Mesenchymal stem cell (in vitro differentiated cells and primary cell): ENCODE data around the gene TCEAL9.

Experiments used
- DNase-seq: peaks from one replicate; pipeline ENCODE4 v3.0.0-alpha.2; 2013
- H2AFZ ChIP-seq: one replicate; pipeline ENCODE4 v1.6.1; 2013; ENCODE audit warnings: low read depth, mild to moderate bottlenecking, control low read depth, inconsistent platforms, low read length, moderate library complexity
- H2AK5ac ChIP-seq: 2 replicates; pipeline ENCODE4 v1.6.1; 2013; ENCODE audit warnings: low read length, moderate library complexity, mild to moderate bottlenecking, inconsistent platforms; ENCODE audit not compliant: severe bottlenecking
- H2BK120ac ChIP-seq: one replicate; pipeline ENCODE4 v1.6.1; 2013; ENCODE audit warnings: low read depth, mild to moderate bottlenecking, inconsistent platforms, low read length, moderate library complexity
- H2BK12ac ChIP-seq, 2 experiments: one replicate each; pipeline ENCODE4 v1.6.1; 2013; ENCODE audit warnings: inconsistent platforms in 2 of 2, low read length in 2 of 2, mild to moderate bottlenecking in 2 of 2, moderate library complexity in 2 of 2, control low read depth in 1 of 2
- H2BK15ac ChIP-seq: one replicate; pipeline ENCODE4 v1.6.1; 2013; ENCODE audit warnings: mild to moderate bottlenecking, low read depth, inconsistent platforms; ENCODE audit not compliant: poor library complexity, severe bottlenecking
- H2BK5ac ChIP-seq: 2 replicates; pipeline ENCODE4 v1.6.1; 2013; ENCODE audit warnings: low read depth, mild to moderate bottlenecking, low read length, control low read depth, inconsistent platforms; ENCODE audit not compliant: poor library complexity, severe bottlenecking
- H3K14ac ChIP-seq, 2 experiments: one replicate each; pipeline ENCODE4 v1.6.1; 2013; ENCODE audit warnings: inconsistent platforms in 2 of 2, low read length in 2 of 2, control low read depth in 1 of 2, mild to moderate bottlenecking in 1 of 2, moderate library complexity in 1 of 2
- H3K18ac ChIP-seq, 2 experiments: one replicate each; pipeline ENCODE4 v1.6.1; 2013; ENCODE audit warnings: inconsistent platforms in 2 of 2, low read length in 2 of 2, control low read depth in 1 of 2, low read depth in 1 of 2, mild to moderate bottlenecking in 1 of 2
- H3K23ac ChIP-seq, 2 experiments: one replicate each; pipeline ENCODE4 v1.6.1; 2013; ENCODE audit warnings: inconsistent platforms in 2 of 2, low read length in 2 of 2, mild to moderate bottlenecking in 2 of 2, moderate library complexity in 2 of 2, control low read depth in 1 of 2
- H3K27ac ChIP-seq: 2 replicates; pipeline ENCODE4 v1.5.1; 2013; ENCODE audit warnings: mild to moderate bottlenecking, moderate library complexity, low read length, control low read depth, inconsistent platforms; ENCODE audit not compliant: poor library complexity, severe bottlenecking
- H3K27me3 ChIP-seq, 2 experiments: 2 replicates each; pipeline versions ENCODE4 v1.6.1 to v1.7.0; 2013; ENCODE audit warnings: low read length in 2 of 2, mild to moderate bottlenecking in 2 of 2, moderate library complexity in 2 of 2, control low read depth in 1 of 2, inconsistent platforms in 1 of 2; ENCODE audit not compliant: control insufficient read depth in 1 of 2, insufficient read depth in 1 of 2
- H3K36me3 ChIP-seq, 2 experiments: 2 replicates each; pipeline versions ENCODE4 v1.6.1 to v1.7.0; 2013; ENCODE audit warnings: low read length in 2 of 2, control low read depth in 1 of 2, inconsistent platforms in 1 of 2, low read depth in 1 of 2, mild to moderate bottlenecking in 1 of 2; ENCODE audit not compliant: insufficient read depth in 2 of 2, control insufficient read depth in 1 of 2
- H3K4ac ChIP-seq, 2 experiments: one replicate each; pipeline ENCODE4 v1.6.1; 2013; ENCODE audit warnings: inconsistent platforms in 2 of 2, low read length in 2 of 2, mild to moderate bottlenecking in 2 of 2, moderate library complexity in 2 of 2, control low read depth in 1 of 2, low read depth in 1 of 2
- H3K4me1 ChIP-seq: 2 replicates; pipeline ENCODE4 v1.6.1; 2013; ENCODE audit warnings: low read depth, low read length, control low read depth; ENCODE audit not compliant: control insufficient read depth, insufficient read depth
- H3K4me2 ChIP-seq: 2 replicates; pipeline ENCODE4 v1.6.1; 2013; ENCODE audit warnings: low read length, mild to moderate bottlenecking, inconsistent platforms; ENCODE audit not compliant: poor library complexity, severe bottlenecking
- H3K4me3 ChIP-seq, 2 experiments: 2 replicates each; pipeline versions ENCODE4 v1.5.1 to v1.7.0; 2013; ENCODE audit warnings: low read length in 2 of 2, mild to moderate bottlenecking in 2 of 2, control low read depth in 1 of 2, low read depth in 1 of 2; ENCODE audit not compliant: insufficient read depth in 1 of 2
- H3K79me1 ChIP-seq: replicated peaks from 2 replicates; pipeline ENCODE4 v1.6.1; 2013; ENCODE audit warnings: mild to moderate bottlenecking, control low read depth, low read length, inconsistent platforms; ENCODE audit not compliant: poor library complexity, severe bottlenecking
- H3K9ac ChIP-seq: 2 replicates; pipeline ENCODE4 v1.7.0; 2013; ENCODE audit warnings: mild to moderate bottlenecking, low read length, moderate library complexity
- H3K9me3 ChIP-seq: 2 replicates; pipeline ENCODE4 v1.7.0; 2013; ENCODE audit warnings: mild to moderate bottlenecking, low read length; ENCODE audit not compliant: control insufficient read depth
- H4K8ac ChIP-seq: one replicate; pipeline ENCODE4 v1.6.1; 2013; ENCODE audit warnings: inconsistent platforms, mild to moderate bottlenecking, low read length, moderate library complexity
- H4K91ac ChIP-seq: one replicate; pipeline ENCODE4 v1.6.1; 2013; ENCODE audit warnings: mild to moderate bottlenecking, low read length, inconsistent platforms
- WGBS: methylation state at CpG from one replicate; pipeline ENCODE4 v1.1.7; 2013; ENCODE audit warnings: mixed read lengths; 5-methylcytosine and 5-hydroxymethylcytosine counted together

TCEAL9 gene

DNA sequence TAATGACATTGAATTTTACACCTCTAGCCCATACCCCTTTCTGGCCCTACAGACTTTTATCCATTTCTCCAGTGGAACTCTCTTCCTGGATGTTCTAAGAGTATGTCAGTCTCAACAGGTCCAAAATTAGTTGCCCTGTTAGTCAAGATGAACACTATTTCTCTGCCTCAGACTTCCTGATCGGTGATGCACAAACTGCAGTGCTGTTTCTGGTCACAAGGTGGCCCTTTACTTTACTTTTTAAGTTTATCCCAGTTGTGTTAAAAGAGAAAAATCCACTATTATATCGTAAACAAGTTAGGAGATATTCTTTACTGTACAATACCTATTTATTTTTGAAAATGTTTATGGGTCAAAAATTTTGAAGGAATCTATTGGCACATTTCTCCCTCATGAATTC lies 13.2 kb upstream of the TCEAL9 start:
- no peak overlapping the region for H2BK12ac ChIP-seq
- no peak overlapping the region for H4K91ac ChIP-seq
- H3K79me1 ChIP-seq = no peaks in the 10 kb centered on the region
- H3K23ac ChIP-seq = no peak overlapping the region
- H3K4me2 ChIP-seq = no peak overlapping the region
- no peak overlapping the region for H3K14ac ChIP-seq
- no peak overlapping the region for H3K27ac ChIP-seq
- WGBS = no CpG with 5 or more reads among the region's 2 CpGs
- no peaks in the 10 kb centered on the region for H3K9me3 ChIP-seq
- peak overlapping the region; percentile 37 for H3K9ac ChIP-seq
- no peaks in the 10 kb centered on the region for H3K4me1 ChIP-seq
- H4K8ac ChIP-seq = no peak overlapping the region
- no peak overlapping the region for H2BK15ac ChIP-seq
- H2BK5ac ChIP-seq = no peak overlapping the region
- no peak overlapping the region for H2AFZ ChIP-seq
- H3K36me3 ChIP-seq = no peaks in the 10 kb centered on the region
- H3K18ac ChIP-seq = no peak overlapping the region
- no peak overlapping the region for H3K4me3 ChIP-seq
- H3K4ac ChIP-seq = no peak overlapping the region
- H3K27me3 ChIP-seq = peaks cover 0 to 26% of the 10 kb centered on the region in 2 experiments
- H2BK120ac ChIP-seq = no peak overlapping the region
- no peak overlapping the region for H2AK5ac ChIP-seq
- DNase-seq = peak; percentile 47

DNA sequence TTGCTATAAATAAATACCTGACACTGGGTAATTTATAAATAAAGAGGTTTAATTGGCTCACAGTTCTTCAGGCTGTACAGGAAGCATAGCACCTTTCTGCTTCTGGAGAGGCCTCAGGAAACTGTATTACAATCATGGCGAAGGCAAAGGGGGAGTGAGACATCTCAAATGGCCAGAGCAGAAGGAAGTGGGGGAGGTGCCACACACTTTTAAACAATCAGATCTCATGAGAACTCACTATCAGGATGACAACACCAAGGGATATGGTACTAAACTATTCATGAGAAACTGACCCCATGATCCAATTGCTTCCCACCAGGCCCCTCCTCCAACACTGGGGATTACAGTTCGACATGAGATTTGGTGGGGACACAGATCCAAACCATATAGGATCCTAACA lies 11.7 kb upstream of the TCEAL9 start:
- H2BK120ac ChIP-seq = no peak overlapping the region
- DNase-seq = no peak
- no peak overlapping the region for H4K8ac ChIP-seq
- no peak overlapping the region for H2BK5ac ChIP-seq
- H3K27me3 ChIP-seq = peaks cover 0 to 33% of the 10 kb centered on the region in 2 experiments
- no peak overlapping the region for H3K14ac ChIP-seq
- H3K79me1 ChIP-seq = no peaks in the 10 kb centered on the region
- no peak overlapping the region for H3K27ac ChIP-seq
- no peak overlapping the region for H3K9ac ChIP-seq
- no peak overlapping the region for H4K91ac ChIP-seq
- H3K4ac ChIP-seq = no peak overlapping the region
- H3K4me1 ChIP-seq = no peaks in the 10 kb centered on the region
- no peak overlapping the region for H2BK12ac ChIP-seq
- no peak overlapping the region for H2AK5ac ChIP-seq
- WGBS = no CpG with 5 or more reads among the region's 2 CpGs
- H3K4me2 ChIP-seq = no peak overlapping the region
- no peak overlapping the region for H3K23ac ChIP-seq
- H2BK15ac ChIP-seq = no peak overlapping the region
- H3K36me3 ChIP-seq = no peaks in the 10 kb centered on the region
- H3K18ac ChIP-seq = no peak overlapping the region
- H3K9me3 ChIP-seq = no peaks in the 10 kb centered on the region
- no peak overlapping the region for H3K4me3 ChIP-seq
- H2AFZ ChIP-seq = no peak overlapping the region

DNA sequence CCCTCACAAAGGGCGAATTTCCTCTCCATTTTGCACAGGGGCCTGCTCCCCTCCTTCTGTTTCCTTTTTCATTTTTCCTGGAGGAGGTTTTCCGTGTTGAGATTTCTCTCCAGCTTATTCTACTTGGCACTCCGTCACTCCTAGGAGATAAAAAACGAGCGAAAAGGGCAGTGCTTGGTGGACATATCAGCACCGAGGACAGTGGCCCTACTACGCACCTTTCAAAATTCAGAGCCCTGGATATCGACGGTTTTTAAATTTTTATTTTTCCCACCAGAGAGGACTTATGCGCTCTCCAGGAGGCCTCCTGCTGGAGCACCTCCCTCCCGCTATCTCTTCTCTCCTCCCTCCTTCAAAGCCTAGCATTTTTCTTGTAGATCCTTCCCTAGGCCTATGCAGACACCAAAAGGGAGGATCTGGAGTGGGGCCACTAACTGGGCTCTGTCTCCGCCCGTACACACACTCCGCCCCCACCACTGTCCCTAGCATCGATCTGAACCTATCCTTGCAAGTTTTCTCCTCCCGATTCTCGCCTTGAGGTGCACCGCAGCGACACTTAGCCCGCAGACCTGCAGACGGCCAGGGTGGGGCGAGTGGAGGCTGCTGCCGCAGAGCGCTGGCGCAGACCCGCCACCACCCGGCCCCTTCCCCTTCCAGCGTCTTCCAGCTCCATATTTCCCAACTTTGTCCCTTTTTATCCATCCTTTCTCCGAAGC lies 8.5 kb upstream of the TCEAL9 start:
- Histone ChIP-seq H2BK12ac (no peak overlapping the region), H3K9me3 (no peaks in the 10 kb centered on the region), H2AFZ (no peak overlapping the region), H2AK5ac (no peak overlapping the region), H4K91ac (no peak overlapping the region), H3K4me1 (no peaks in the 10 kb centered on the region), H3K9ac (no peak overlapping the region), H2BK15ac (no peak overlapping the region), H3K4me3 (no peak overlapping the region), H3K4me2 (no peak overlapping the region), H3K23ac (no peak overlapping the region), H3K36me3 (no peaks in the 10 kb centered on the region), H3K18ac (no peak overlapping the region), H3K27me3 (peaks cover 0 to 30% of the 10 kb centered on the region in 2 experiments), H3K79me1 (no peaks in the 10 kb centered on the region), H3K14ac (no peak overlapping the region), H3K4ac (no peak overlapping the region), H4K8ac (no peak overlapping the region), H3K27ac (no peak overlapping the region), H2BK120ac (no peak overlapping the region), H2BK5ac (no peak overlapping the region)
- 47% methylated on average over 25 of the region's 29 CpGs for WGBS
- no peak for DNase-seq

DNA sequence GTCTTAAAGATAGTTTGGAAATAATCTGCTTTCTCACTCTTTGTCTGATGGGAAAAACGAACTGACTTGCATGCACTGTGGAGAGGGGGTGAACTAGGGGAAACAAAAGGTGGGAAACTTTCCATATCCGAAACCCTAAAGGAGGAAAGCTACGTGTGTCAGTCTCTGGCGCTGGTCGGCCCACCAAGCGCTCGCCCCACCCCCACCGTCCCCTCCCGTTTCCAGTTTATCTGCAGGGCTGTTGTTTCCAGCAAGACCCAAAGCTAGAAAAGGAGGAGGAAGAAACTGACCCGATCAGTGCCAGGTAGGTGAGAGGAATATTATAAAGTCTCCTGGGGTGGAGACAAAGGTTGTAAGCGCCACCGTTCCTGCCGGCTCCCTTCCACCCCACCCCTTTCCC lies 552 bp downstream of the TCEAL9 start:
- Histone ChIP-seq H2BK120ac (peak overlapping the region; percentile 13), H3K36me3 (peaks cover 0 to 10% of the 10 kb centered on the region in 2 experiments), H3K4me3 (peak overlapping the region; percentile 74 to 89), H3K4ac (peak overlapping the region in 1 of 2 experiments; percentile 92), H3K14ac (no peak overlapping the region), H2BK15ac (no peak overlapping the region), H4K91ac (no peak overlapping the region), H2BK12ac (no peak overlapping the region), H3K9ac (peak overlapping the region; percentile 99), H2AK5ac (no peak overlapping the region), H3K4me2 (peak overlapping the region; percentile 35), H3K18ac (peak overlapping the region in 1 of 2 experiments; percentile 92), H3K9me3 (no peaks in the 10 kb centered on the region), H2AFZ (no peak overlapping the region), H3K27me3 (peaks cover 0 to 7% of the 10 kb centered on the region in 2 experiments), H3K27ac (peak overlapping the region; percentile 88), H3K23ac (no peak overlapping the region), H2BK5ac (no peak overlapping the region), H4K8ac (no peak overlapping the region), H3K4me1 (peaks cover 2% of the 10 kb centered on the region), H3K79me1 (no peaks in the 10 kb centered on the region)
- 0% methylated on average over 1 of the region's 13 CpGs for WGBS
- no peak for DNase-seq
